Psoas muscle (tissue), 8 donors: ENCODE results near the gene EFHD2. TPM values are rescaled to one million over a fixed set of nuclear protein-coding genes. Genes with fewer than 3 reads are reported as not detected.

Experiments used
- ATAC-seq, 4 donors: fragments of 200-7000 bp; cut with Tn5 transposase; one replicate each; pipeline ENCODE4 v1.9.1; 2020; ENCODE audit warnings: moderate library complexity in 3 of 4, mild to moderate bottlenecking in 2 of 4
- DNase-seq, 2 donors: peaks; one replicate each; pipeline ENCODE4 v3.0.0-alpha.2; 2020
- H3K27ac ChIP-seq: fragments of 200-600 bp; one replicate; pipeline ENCODE4 v1.8.0; 2022
- H3K27me3 ChIP-seq, 3 donors: fragments of 200-600 bp in 1 of 3; one replicate each; pipeline versions ENCODE4 v1.6.1 to v1.8.0; 2013 to 2022; ENCODE audit warnings: low read length in 2 of 3, mild to moderate bottlenecking in 2 of 3, moderate library complexity in 1 of 3; ENCODE audit not compliant: insufficient read depth in 3 of 3
- H3K36me3 ChIP-seq, 2 donors: fragments of 200-600 bp in 1 of 2; one replicate each; pipeline versions ENCODE4 v1.6.1 to v1.8.0; 2013 to 2022; ENCODE audit warnings: low read depth in 1 of 2, mild to moderate bottlenecking in 1 of 2, moderate library complexity in 1 of 2; ENCODE audit not compliant: insufficient read depth in 1 of 2
- H3K4me1 ChIP-seq: fragments of 200-600 bp; one replicate; pipeline ENCODE4 v1.8.0; 2022
- H3K4me3 ChIP-seq: fragments of 200-600 bp; one replicate; pipeline ENCODE4 v1.8.0; 2022; ENCODE audit warnings: mild to moderate bottlenecking
- H3K9me3 ChIP-seq: fragments of 200-600 bp; one replicate; pipeline ENCODE4 v1.8.0; 2022
- whole genome bisulfite sequencing, 3 donors: extraction: QIAGEN DNeasy Blood & Tissue Kit; methylation state at CpG; one replicate each; pipeline versions ENCODE4 v1.1.6 to v1.1.7; 2013; 5-methylcytosine and 5-hydroxymethylcytosine counted together
- intact Hi-C, 2 donors: fragments of 100-400 bp; cut with DNase I; formaldehyde crosslinking; loops; one replicate each; pipeline versions ENCODE4 v1.11.0 to v1.14.2; 2022
- polyA plus RNA-seq, 3 donors: library from polyadenylated mRNA; stranded (reverse); fragments of 200-250 nt; gene quantifications; one replicate each; pipeline ENCODE4 v1.2.3, GENCODE V29; 2013
- total RNA-seq, 4 donors: library from RNA; stranded (reverse); fragmentation: NEBNext Ultra II Directional in 2 of 4; extraction: Animal tissue kit (Norgen Biotek cat#: 25700) in 2 of 4; gene quantifications; one replicate each; pipeline versions ENCODE4 v1.2.1 to v1.2.4, GENCODE V29; 2021 to 2023
- TF ChIP-seq, protein P1 (sequence below): fragments of 200-600 bp; IDR thresholded peaks from one replicate; pipeline ENCODE4 v1.8.0; 2022; ENCODE audit warnings: antibody characterized with exemption
- donor health status: healthy with polysubstance abuse.
- donor health status: DM: no; HTN: no; CAD: no; lungs with moderate emphysema.
- donor health status: Bipolar disorder and iron deficiency.
- donor health status: healthy.
- donor health status: DM: yes; HTN: yes; CAD: no.
- donor health status: DM: no; HTN: no; CAD: no.
- donor health status: DM: no; HTN: no; CAD: no.
- donor health status: DM: yes; HTN: yes; CAD: no.

EFHD2 gene
- total and polyA plus RNA-seq, 7 donors: 2.3 to 6.9 (median 5.4) TPM

DNA sequence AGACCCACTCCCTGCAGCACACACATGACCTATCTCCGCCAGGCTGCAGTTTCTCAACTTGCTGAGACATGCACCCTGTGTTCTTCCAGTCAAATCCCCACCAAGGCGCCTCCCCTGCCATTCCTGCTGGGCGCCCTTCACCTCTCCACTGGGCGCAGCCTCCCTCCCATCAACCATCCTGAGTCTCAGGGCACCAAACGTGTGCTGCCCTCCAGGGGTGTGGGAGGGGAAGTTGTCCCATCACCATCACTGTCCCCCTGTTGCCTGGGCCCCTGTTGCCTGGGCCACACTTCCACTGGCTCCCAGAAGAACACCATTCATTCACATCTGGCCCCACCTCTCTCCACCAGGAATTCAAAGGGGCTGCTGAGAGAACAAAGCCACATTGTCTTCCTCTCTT lies 44.9 kb upstream of the EFHD2 start:
- DNase-seq (no peak), ATAC-seq (no peak)
- H3K4me3 ChIP-seq: no peak overlapping the region
- H3K36me3 ChIP-seq: no peaks in the 10 kb centered on the region
- H3K27me3 ChIP-seq: peaks cover 0 to 13% (median 2%) of the 10 kb centered on the region in 3 donors
- no peak overlapping the region for H3K27ac ChIP-seq
- no peaks in the 10 kb centered on the region for H3K4me1 ChIP-seq
- 88 to 93% (median 88%) methylated on average over 5 of the region's 5 CpGs for WGBS, 3 donors
- TF ChIP-seq, protein P1, sequence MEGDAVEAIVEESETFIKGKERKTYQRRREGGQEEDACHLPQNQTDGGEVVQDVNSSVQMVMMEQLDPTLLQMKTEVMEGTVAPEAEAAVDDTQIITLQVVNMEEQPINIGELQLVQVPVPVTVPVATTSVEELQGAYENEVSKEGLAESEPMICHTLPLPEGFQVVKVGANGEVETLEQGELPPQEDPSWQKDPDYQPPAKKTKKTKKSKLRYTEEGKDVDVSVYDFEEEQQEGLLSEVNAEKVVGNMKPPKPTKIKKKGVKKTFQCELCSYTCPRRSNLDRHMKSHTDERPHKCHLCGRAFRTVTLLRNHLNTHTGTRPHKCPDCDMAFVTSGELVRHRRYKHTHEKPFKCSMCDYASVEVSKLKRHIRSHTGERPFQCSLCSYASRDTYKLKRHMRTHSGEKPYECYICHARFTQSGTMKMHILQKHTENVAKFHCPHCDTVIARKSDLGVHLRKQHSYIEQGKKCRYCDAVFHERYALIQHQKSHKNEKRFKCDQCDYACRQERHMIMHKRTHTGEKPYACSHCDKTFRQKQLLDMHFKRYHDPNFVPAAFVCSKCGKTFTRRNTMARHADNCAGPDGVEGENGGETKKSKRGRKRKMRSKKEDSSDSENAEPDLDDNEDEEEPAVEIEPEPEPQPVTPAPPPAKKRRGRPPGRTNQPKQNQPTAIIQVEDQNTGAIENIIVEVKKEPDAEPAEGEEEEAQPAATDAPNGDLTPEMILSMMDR: no peak
- intact Hi-C loops: no loop called here
- no peaks in the 10 kb centered on the region for H3K9me3 ChIP-seq

DNA sequence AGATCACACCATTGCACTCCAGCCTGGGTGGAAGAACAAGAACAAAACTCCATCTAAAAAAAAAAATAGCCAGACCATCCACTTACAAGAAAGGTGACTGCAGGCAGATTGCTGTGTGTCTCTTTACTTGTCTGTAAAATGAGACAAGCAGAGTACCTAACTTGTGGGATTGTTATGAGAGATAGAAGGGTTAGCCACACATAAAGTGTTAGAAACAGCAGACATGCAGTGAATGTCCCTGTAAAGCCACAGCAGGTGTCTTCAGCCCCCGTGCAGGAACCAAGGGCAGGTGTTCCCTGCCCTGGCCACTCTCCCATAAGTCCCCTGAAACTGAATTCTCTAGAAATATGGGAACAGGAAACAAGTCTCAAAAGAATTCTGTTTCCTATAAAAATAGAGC lies 40.8 kb upstream of the EFHD2 start:
- WGBS, 3 donors: 33 to 48% (median 46%) methylated on average over 1 of the region's 1 CpG
- no peak overlapping the region for H3K4me3 ChIP-seq
- ATAC-seq (no peak), DNase-seq (no peak)
- H3K27me3 ChIP-seq: peaks cover 0 to 13% (median 0%) of the 10 kb centered on the region in 3 donors
- H3K36me3 ChIP-seq: no peaks in the 10 kb centered on the region
- TF ChIP-seq, protein P1: no peak
- H3K9me3 ChIP-seq: no peaks in the 10 kb centered on the region
- intact Hi-C loops: no loop called here
- no peaks in the 10 kb centered on the region for H3K4me1 ChIP-seq
- no peak overlapping the region for H3K27ac ChIP-seq

DNA sequence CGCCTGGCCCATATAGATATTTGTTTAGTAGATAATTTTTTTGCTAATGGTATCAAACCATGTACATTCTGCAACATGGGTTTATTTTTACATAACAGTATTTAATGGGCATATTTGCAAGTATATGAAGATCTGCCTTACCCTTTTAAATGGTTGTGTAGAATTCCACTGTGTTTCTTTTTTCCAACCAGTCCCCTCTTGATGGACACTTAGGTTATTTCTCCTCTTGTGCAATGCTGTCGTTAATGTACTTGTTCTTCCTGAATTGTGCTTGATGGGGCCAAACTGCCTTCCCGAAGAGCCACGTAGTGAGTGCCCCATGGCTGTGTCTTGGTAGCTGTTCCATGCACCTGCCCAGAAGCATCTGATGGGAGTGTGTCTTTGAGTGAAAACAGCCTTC lies 39.4 kb upstream of the EFHD2 start:
- intact Hi-C loops: no loop called here
- Histone ChIP-seq H3K27ac (no peak overlapping the region), H3K4me3 (no peak overlapping the region), H3K27me3 (peaks cover 0 to 13% (median 0%) of the 10 kb centered on the region in 3 donors), H3K36me3 (no peaks in the 10 kb centered on the region), H3K4me1 (no peaks in the 10 kb centered on the region), H3K9me3 (no peaks in the 10 kb centered on the region)
- TF ChIP-seq, protein P1: no peak
- 40 to 48% (median 43%) methylated on average over 4 of the region's 4 CpGs for WGBS, 3 donors
- no peak for DNase-seq
- ATAC-seq: no peak

DNA sequence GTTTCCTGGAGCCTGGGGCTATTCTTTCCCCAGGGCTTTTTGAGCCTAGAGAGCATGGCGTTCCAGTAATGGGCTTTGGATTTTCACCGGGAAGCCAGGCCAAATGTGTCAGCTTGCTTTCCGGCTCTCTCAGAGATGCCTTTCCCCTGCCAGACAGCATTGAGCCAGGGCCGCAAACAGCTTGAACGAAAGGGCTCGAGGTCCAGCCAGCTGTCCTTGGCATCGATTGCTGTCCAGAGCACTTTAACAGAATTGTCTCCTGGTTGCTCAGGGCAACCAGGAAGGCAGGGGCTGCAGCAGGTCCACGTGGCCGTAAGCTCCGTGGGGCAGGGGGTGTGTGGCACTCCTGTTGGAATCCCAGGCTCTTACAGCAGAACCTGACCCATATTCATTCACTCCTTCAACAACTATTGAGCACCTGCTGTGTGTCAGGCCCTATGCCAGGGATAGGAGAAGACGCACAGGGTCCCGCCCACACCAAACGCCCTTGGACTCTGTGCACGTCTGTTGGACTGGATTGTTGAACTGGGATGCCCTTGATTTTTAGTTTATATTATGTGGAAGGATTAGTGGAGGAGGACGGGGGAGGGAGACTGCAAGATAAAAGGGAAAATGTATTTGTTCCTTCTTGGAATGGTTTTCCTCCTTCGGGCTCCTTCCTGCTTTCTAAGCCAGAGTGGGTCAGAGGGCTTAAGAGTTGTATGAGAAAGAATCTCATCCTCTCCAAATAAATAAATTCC lies 38.7 kb upstream of the EFHD2 start:
- Histone ChIP-seq H3K4me1 (no peaks in the 10 kb centered on the region), H3K4me3 (no peak overlapping the region), H3K27ac (no peak overlapping the region), H3K9me3 (no peaks in the 10 kb centered on the region), H3K36me3 (no peaks in the 10 kb centered on the region), H3K27me3 (peaks cover 0 to 13% (median 0%) of the 10 kb centered on the region in 3 donors)
- intact Hi-C loops: no loop called here
- WGBS, 3 donors: 12 to 21% (median 12%) methylated on average over 16 of the region's 16 CpGs
- TF ChIP-seq, protein P1: no peak
- DNase-seq: peak; percentile 36 to 57
- ATAC-seq: peak in 2 of 4 donors; percentile 30 to 58
